Measurements from ENCODE around the gene RBP3.

Gene RBP3

GRCh38 chr10:47339186-47339735 lies 8.9 kb upstream of the RBP3 start:
- no peak for DNase-seq

- no peak for DNase-seq
These were observed 8.2 kb upstream of the RBP3 start for GRCh38 chr10:47339759-47340607.

- DNase-seq, result peak; percentile 64
These were observed 7.5 kb upstream of the RBP3 start for GRCh38 chr10:47340608-47341170.

GRCh38 chr10:47344996-47345870 lies 2.9 kb upstream of the RBP3 start:
- DNase-seq, result no peak

- DNase-seq, result no peak
These were observed 1.4 kb upstream of the RBP3 start for GRCh38 chr10:47346581-47347302.

- DNase-seq, result no peak
These were observed 874 bp upstream of the RBP3 start for GRCh38 chr10:47347303-47347675.

- DNase-seq, result no peak
These were observed 703 bp downstream of the RBP3 start for GRCh38 chr10:47348661-47349470.

- no peak for DNase-seq
These were observed 1.4 kb downstream of the RBP3 start for GRCh38 chr10:47349516-47349915.

- no peak for DNase-seq
These were observed 1.8 kb downstream of the RBP3 start for GRCh38 chr10:47349941-47350371.

- DNase-seq, result no peak
These were observed 2.8 kb downstream of the RBP3 start for GRCh38 chr10:47350671-47351640.

GRCh38 chr10:47351899-47352815 lies 4.0 kb downstream of the RBP3 start:
- DNase-seq, result no peak

GRCh38 chr10:47353351-47353750 lies 5.2 kb downstream of the RBP3 start:
- no peak for DNase-seq

GRCh38 chr10:47354165-47354564 lies 6.0 kb downstream of the RBP3 start:
- no peak for DNase-seq

GRCh38 chr10:47354900-47355299 lies 6.7 kb downstream of the RBP3 start:
- DNase-seq, result no peak

GRCh38 chr10:47356708-47357107 lies 8.5 kb downstream of the RBP3 start:
- DNase-seq, result no peak

- no peak for DNase-seq
These were observed 9.0 kb downstream of the RBP3 start for GRCh38 chr10:47357131-47357582.

GRCh38 chr10:47357911-47358310 lies 9.7 kb downstream of the RBP3 start:
- no peak for DNase-seq

GRCh38 chr10:47358457-47358856 lies 10.3 kb downstream of the RBP3 start:
- no peak for DNase-seq

- DNase-seq, result no peak
These were observed 10.9 kb downstream of the RBP3 start for GRCh38 chr10:47359101-47359500.
